CD4-positive, CD25-positive, alpha-beta regulatory T cell (primary cell): Measurements from ENCODE around the gene BACH2. TPM values are rescaled to one million over a fixed set of nuclear protein-coding genes. Genes with fewer than 3 reads are reported as not detected.
A peak's percentile ranks its signal among the peaks of the same experiment; 100 is the strongest.

Source experiments
- ATAC-seq, 2 donors: fragments of 150-1000 bp; cut with Tn5 transposase; one replicate each; pipeline ENCODE4 v1.10.0; 2021; ENCODE audit warnings: low read depth in 2 of 2, moderate number of reproducible peaks in 2 of 2, moderate library complexity in 1 of 2
- DNase-seq, 3 donors: peaks; one replicate each; pipeline versions ENCODE4 v3.0.0 to v3.0.0-alpha.2; 2012 to 2022; ENCODE audit warnings: mixed read lengths in 1 of 3
- H3K27ac ChIP-seq: one replicate; pipeline ENCODE4 v1.7.0; 2013; ENCODE audit warnings: mild to moderate bottlenecking, low read length; ENCODE audit not compliant: insufficient read depth, poor library complexity, severe bottlenecking
- H3K27me3 ChIP-seq: one replicate; pipeline ENCODE4 v1.7.0; 2013; ENCODE audit warnings: low read length; ENCODE audit not compliant: control insufficient read depth, insufficient read depth
- H3K36me3 ChIP-seq: one replicate; pipeline ENCODE4 v1.7.0; 2013; ENCODE audit warnings: mild to moderate bottlenecking, low read length, moderate library complexity; ENCODE audit not compliant: control insufficient read depth, insufficient read depth
- H3K4me1 ChIP-seq: 2 replicates; pipeline ENCODE4 v1.7.0; 2013; ENCODE audit warnings: mild to moderate bottlenecking, low read length; ENCODE audit not compliant: insufficient read depth, control insufficient read depth, poor library complexity, severe bottlenecking
- H3K4me3 ChIP-seq: one replicate; pipeline ENCODE4 v1.7.0; 2013; ENCODE audit warnings: low read depth, mild to moderate bottlenecking, low read length, moderate library complexity
- H3K9me3 ChIP-seq, 2 experiments: 1 replicate in 1 of 2; 2 replicates in 1 of 2; pipeline ENCODE4 v1.7.0; 2013; ENCODE audit warnings: low read length in 2 of 2, mild to moderate bottlenecking in 1 of 2, moderate library complexity in 1 of 2; ENCODE audit not compliant: control insufficient read depth in 2 of 2
- H3K27ac Mint-ChIP-seq, 3 donors: one replicate each; pipeline ENCODE4 v1.8.0; 2020 to 2022; ENCODE audit warnings: mild to moderate bottlenecking in 3 of 3, mixed read lengths in 3 of 3, moderate library complexity in 2 of 3
- H3K27me3 Mint-ChIP-seq: one replicate; pipeline ENCODE4 v1.8.0; 2022; ENCODE audit warnings: mild to moderate bottlenecking, mixed read lengths
- H3K36me3 Mint-ChIP-seq: one replicate; pipeline ENCODE4 v1.8.0; 2020; ENCODE audit warnings: mixed read lengths
- H3K4me1 Mint-ChIP-seq, 4 donors: one replicate each; pipeline ENCODE4 v1.8.0; 2020 to 2022; ENCODE audit warnings: mixed read lengths in 4 of 4, mild to moderate bottlenecking in 1 of 4
- H3K4me3 Mint-ChIP-seq, 4 donors: one replicate each; pipeline ENCODE4 v1.8.0; 2020 to 2022; ENCODE audit warnings: mild to moderate bottlenecking in 4 of 4, mixed read lengths in 4 of 4, moderate library complexity in 3 of 4
- H3K9me3 Mint-ChIP-seq, 7 donors: one replicate each; pipeline ENCODE4 v1.8.0; 2020 to 2022; ENCODE audit warnings: mixed read lengths in 7 of 7, mild to moderate bottlenecking in 3 of 7, moderate library complexity in 2 of 7
- polyA plus RNA-seq, 4 donors: library from polyadenylated mRNA; unstranded; fragments of 300-500 nt; fragmentation: Illumina TruSeq; gene quantifications; one replicate each; pipeline ENCODE4 v1.2.3, GENCODE V29; 2021
- total RNA-seq: library from RNA; stranded (reverse); gene quantifications from one replicate; pipeline ENCODE4 v1.2.3, GENCODE V29; 2022

Gene BACH2
- total and polyA plus RNA-seq, 5 donors from 2014 or later, result 3.8 to 51.3 (median 7.1) TPM

GRCh38 chr6:90227213-90227612 is 69.4 kb downstream of the BACH2 start:
- H3K27ac Mint-ChIP-seq, result peak overlapping the region in 1 of 3 donors; percentile 23

GRCh38 chr6:90226257-90226656 is 70.4 kb downstream of the BACH2 start:
- Histone ChIP-seq H3K27ac (no peak overlapping the region), H3K4me1 (peaks cover 8% of the 10 kb centered on the region), H3K36me3 (no peaks in the 10 kb centered on the region), H3K4me3 (no peak overlapping the region), H3K27me3 (no peaks in the 10 kb centered on the region), H3K9me3 (peaks cover 0 to 8% of the 10 kb centered on the region in 2 experiments)
- no peak for ATAC-seq
- Mint-ChIP-seq H3K36me3 (peaks cover 32% of the 10 kb centered on the region), H3K9me3 (peaks cover 3 to 11% (median 7%) of the 10 kb centered on the region in 7 donors), H3K4me3 (no peak overlapping the region), H3K4me1 (peaks cover 0 to 49% (median 22%) of the 10 kb centered on the region in 4 donors), H3K27ac (peak overlapping the region in 1 of 3 donors; percentile 38), H3K27me3 (peaks cover 4% of the 10 kb centered on the region)
- no peak for DNase-seq

More at GRCh38 chr6:90227213-90227612, 69.4 kb downstream of the BACH2 start:
- Mint-ChIP-seq H3K4me1 (peaks cover 0 to 58% (median 29%) of the 10 kb centered on the region in 4 donors), H3K9me3 (peaks cover 3 to 11% (median 6%) of the 10 kb centered on the region in 7 donors), H3K27me3 (peaks cover 4% of the 10 kb centered on the region), H3K36me3 (peaks cover 29% of the 10 kb centered on the region), H3K4me3 (no peak overlapping the region)
- no peak overlapping the region for H3K4me3 ChIP-seq
- peaks cover 16% of the 10 kb centered on the region for H3K4me1 ChIP-seq
- H3K9me3 ChIP-seq, result peaks cover 0 to 8% of the 10 kb centered on the region in 2 experiments
- ATAC-seq, result no peak
- no peak for DNase-seq
- H3K36me3 ChIP-seq, result no peaks in the 10 kb centered on the region
- H3K27me3 ChIP-seq, result no peaks in the 10 kb centered on the region
- H3K27ac ChIP-seq, result no peak overlapping the region

GRCh38 chr6:90224196-90224595 is 72.4 kb downstream of the BACH2 start:
- H3K4me1 ChIP-seq, result peaks cover 4% of the 10 kb centered on the region
- peaks cover 0 to 8% of the 10 kb centered on the region in 2 experiments for H3K9me3 ChIP-seq
- Mint-ChIP-seq H3K27ac (no peak overlapping the region), H3K27me3 (peaks cover 4% of the 10 kb centered on the region), H3K9me3 (peaks cover 3 to 11% (median 7%) of the 10 kb centered on the region in 7 donors), H3K4me1 (peaks cover 4 to 31% (median 15%) of the 10 kb centered on the region in 4 donors), H3K36me3 (peaks cover 32% of the 10 kb centered on the region), H3K4me3 (no peak overlapping the region)
- no peak overlapping the region for H3K27ac ChIP-seq
- ATAC-seq, result no peak
- H3K36me3 ChIP-seq, result no peaks in the 10 kb centered on the region
- H3K27me3 ChIP-seq, result no peaks in the 10 kb centered on the region
- no peak for DNase-seq
- H3K4me3 ChIP-seq, result no peak overlapping the region

- H3K4me3 Mint-ChIP-seq, result peak overlapping the region in 1 of 4 donors; percentile 10
- Histone ChIP-seq H3K9me3 (peaks cover 0 to 8% of the 10 kb centered on the region in 2 experiments), H3K27ac (no peak overlapping the region), H3K4me3 (no peak overlapping the region), H3K36me3 (no peaks in the 10 kb centered on the region), H3K4me1 (peaks cover 12% of the 10 kb centered on the region), H3K27me3 (no peaks in the 10 kb centered on the region)
- H3K36me3 Mint-ChIP-seq, result peaks cover 28% of the 10 kb centered on the region
- ATAC-seq (peak; percentile 44 to 53), DNase-seq (no peak)
- H3K27me3 Mint-ChIP-seq, result peaks cover 4% of the 10 kb centered on the region
- peaks cover 3 to 11% (median 7%) of the 10 kb centered on the region in 7 donors for H3K9me3 Mint-ChIP-seq
- H3K27ac Mint-ChIP-seq, result peak overlapping the region in 2 of 3 donors; percentile 7 to 32
- H3K4me1 Mint-ChIP-seq, result peaks cover 4 to 23% (median 14%) of the 10 kb centered on the region in 4 donors
These were observed 73.9 kb downstream of the BACH2 start for GRCh38 chr6:90222724-90223198.

- H3K4me1 Mint-ChIP-seq, result peaks cover 4 to 19% (median 11%) of the 10 kb centered on the region in 4 donors
- Histone ChIP-seq H3K4me1 (peaks cover 12% of the 10 kb centered on the region), H3K4me3 (no peak overlapping the region), H3K9me3 (peaks cover 0 to 8% of the 10 kb centered on the region in 2 experiments), H3K27ac (no peak overlapping the region), H3K36me3 (no peaks in the 10 kb centered on the region), H3K27me3 (no peaks in the 10 kb centered on the region)
- H3K27ac Mint-ChIP-seq, result peak overlapping the region in 1 of 3 donors; percentile 61
- peaks cover 4% of the 10 kb centered on the region for H3K27me3 Mint-ChIP-seq
- peaks cover 27% of the 10 kb centered on the region for H3K36me3 Mint-ChIP-seq
- H3K9me3 Mint-ChIP-seq, result peaks cover 3 to 11% (median 7%) of the 10 kb centered on the region in 7 donors
- no peak overlapping the region for H3K4me3 Mint-ChIP-seq
- DNase-seq (no peak), ATAC-seq (no peak)
These were observed 74.6 kb downstream of the BACH2 start for GRCh38 chr6:90222008-90222407.

GRCh38 chr6:90221403-90221802 is 75.2 kb downstream of the BACH2 start:
- peaks cover 8 to 17% (median 13%) of the 10 kb centered on the region in 4 donors for H3K4me1 Mint-ChIP-seq
- peak overlapping the region in 2 of 3 donors; percentile 29 to 61 for H3K27ac Mint-ChIP-seq
- no peak for DNase-seq
- no peak overlapping the region for H3K4me3 ChIP-seq
- H3K4me3 Mint-ChIP-seq, result no peak overlapping the region
- peaks cover 0 to 8% of the 10 kb centered on the region in 2 experiments for H3K9me3 ChIP-seq
- H3K27me3 ChIP-seq, result no peaks in the 10 kb centered on the region
- H3K27me3 Mint-ChIP-seq, result peaks cover 4% of the 10 kb centered on the region
- H3K27ac ChIP-seq, result no peak overlapping the region
- H3K36me3 ChIP-seq, result no peaks in the 10 kb centered on the region
- no peak for ATAC-seq
- H3K36me3 Mint-ChIP-seq, result peaks cover 27% of the 10 kb centered on the region
- peaks cover 3 to 11% (median 7%) of the 10 kb centered on the region in 7 donors for H3K9me3 Mint-ChIP-seq
- H3K4me1 ChIP-seq, result peaks cover 12% of the 10 kb centered on the region

GRCh38 chr6:90220273-90220672 is 76.4 kb downstream of the BACH2 start:
- H3K36me3 ChIP-seq, result no peaks in the 10 kb centered on the region
- H3K4me3 ChIP-seq, result peak overlapping the region; percentile 4
- H3K4me1 ChIP-seq, result peaks cover 17% of the 10 kb centered on the region
- Mint-ChIP-seq H3K4me1 (peaks cover 5 to 24% (median 8%) of the 10 kb centered on the region in 4 donors), H3K27ac (no peak overlapping the region), H3K9me3 (peaks cover 3 to 11% (median 7%) of the 10 kb centered on the region in 7 donors), H3K27me3 (peaks cover 4% of the 10 kb centered on the region), H3K4me3 (no peak overlapping the region), H3K36me3 (peaks cover 17% of the 10 kb centered on the region)
- peaks cover 0 to 8% of the 10 kb centered on the region in 2 experiments for H3K9me3 ChIP-seq
- no peaks in the 10 kb centered on the region for H3K27me3 ChIP-seq
- H3K27ac ChIP-seq, result no peak overlapping the region
- DNase-seq (no peak), ATAC-seq (no peak)
